Activated CD8-positive, alpha-beta memory T cell treated with anti-CD3 and anti-CD28 coated beads, Interleukin-2, amount 50 U/mL, for 4 hours (primary cell): ENCODE measurements around the gene FCHSD1.
A peak's percentile ranks its signal among the peaks of the same experiment; 100 is the strongest.

Source experiments
- DNase-seq: peaks from one replicate; pipeline ENCODE4 v3.0.0-alpha.2; 2020

FCHSD1 gene

DNA sequence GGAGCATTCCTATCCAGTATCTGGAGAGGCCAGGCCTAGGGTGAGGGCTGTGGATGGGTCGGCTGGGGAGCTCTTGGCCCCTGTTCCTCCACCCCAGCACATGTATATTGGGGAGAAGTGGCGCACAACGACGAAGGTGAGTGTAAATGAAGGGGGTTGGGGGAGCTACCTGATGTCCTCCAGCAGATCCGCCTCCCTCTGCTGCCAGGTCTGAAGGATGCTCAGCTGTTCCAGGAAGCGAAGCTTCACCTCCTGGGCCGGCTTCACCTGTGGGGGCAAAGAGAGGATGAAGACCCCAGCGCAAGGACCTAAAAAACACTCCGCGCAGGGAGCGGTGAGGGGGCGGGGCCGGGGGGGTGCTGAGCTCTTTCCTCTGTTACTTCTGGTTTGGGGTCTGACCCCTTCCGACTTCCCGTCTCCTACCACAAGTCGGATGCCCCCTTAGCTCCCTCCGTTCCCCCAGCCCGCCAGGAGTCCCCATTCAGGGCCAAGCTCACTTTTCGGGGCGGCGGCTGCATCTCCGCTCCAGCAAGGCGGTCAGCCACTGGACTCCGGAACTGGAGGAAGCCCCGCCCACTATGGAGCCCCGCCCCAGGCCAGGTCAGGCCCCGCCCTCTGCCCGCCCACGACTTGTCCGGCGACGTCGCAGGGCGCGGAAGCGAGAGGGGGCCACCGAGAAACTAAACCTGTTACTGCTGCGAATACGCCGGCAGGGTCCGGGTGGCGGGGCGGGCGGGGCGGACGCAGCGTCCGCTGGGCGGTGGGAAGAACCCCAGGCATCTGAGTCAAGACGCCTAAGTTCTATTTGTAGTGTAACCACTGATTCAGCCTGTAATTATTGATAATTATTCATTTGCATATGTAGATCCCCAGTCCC lies at the start of gene FCHSD1:
TSS of gene FCHSD1 (minus strand) at position 568 of the 877 bp plus-strand sequence. CDS start at position 518, 50 bp downstream.
- DNase-seq: peak; percentile 79

- no peak for DNase-seq
Observed at GRCh38 chr5:141697586-141697985, 46.4 kb upstream of the FCHSD1 start.

DNA sequence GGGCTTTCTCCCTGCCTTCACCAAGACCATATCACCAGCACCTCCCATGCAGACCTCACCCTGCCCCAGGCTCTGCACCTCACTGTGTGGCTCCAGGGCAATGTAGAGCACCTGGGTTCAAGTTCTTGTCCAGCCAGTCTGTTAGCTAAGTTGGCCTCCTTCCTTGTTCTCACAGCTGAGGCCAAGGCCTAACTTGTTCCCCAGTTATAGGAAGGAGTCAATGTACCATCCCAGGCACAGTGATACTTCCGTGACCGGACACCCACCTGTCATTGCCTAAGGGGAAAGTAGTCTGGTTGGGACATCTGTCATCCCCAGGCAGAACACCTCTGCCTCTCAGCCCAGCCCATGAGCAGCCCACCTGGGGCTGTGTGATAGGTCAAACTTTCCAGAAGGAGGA lies 45.2 kb upstream of the FCHSD1 start:
- no peak for DNase-seq

- no peak for DNase-seq
Observed at GRCh38 chr5:141695627-141696215, 44.5 kb upstream of the FCHSD1 start.

DNA sequence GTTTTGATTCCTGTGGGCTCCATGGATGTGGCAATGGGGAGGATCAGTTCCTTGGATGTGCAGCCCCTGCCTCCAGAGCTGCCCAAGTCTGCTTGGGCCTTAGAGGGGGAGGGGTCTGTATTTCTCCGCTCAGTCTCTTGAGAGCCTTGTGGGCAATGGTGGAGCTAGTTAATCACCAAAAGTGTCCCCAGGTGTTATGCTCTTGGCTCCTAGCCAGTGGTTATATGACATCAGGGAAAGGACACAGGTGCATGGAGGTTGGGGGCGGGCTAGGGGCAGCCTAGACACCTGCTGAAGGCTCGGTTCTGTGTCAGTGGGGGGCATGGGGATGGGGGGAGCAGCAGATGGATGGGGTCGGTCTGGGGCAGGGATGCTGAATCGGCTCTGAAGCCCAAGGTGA lies 43.3 kb upstream of the FCHSD1 start:
- DNase-seq: no peak

- peak; percentile 69 for DNase-seq
Observed at GRCh38 chr5:141692919-141693725, 41.9 kb upstream of the FCHSD1 start.

- DNase-seq: no peak
Observed at GRCh38 chr5:141692533-141692888, 41.3 kb upstream of the FCHSD1 start.

- DNase-seq: peak; percentile 88
Observed at GRCh38 chr5:141691867-141692532, 40.8 kb upstream of the FCHSD1 start.

GRCh38 chr5:141691286-141691866 lies 40.2 kb upstream of the FCHSD1 start:
- no peak for DNase-seq

DNA sequence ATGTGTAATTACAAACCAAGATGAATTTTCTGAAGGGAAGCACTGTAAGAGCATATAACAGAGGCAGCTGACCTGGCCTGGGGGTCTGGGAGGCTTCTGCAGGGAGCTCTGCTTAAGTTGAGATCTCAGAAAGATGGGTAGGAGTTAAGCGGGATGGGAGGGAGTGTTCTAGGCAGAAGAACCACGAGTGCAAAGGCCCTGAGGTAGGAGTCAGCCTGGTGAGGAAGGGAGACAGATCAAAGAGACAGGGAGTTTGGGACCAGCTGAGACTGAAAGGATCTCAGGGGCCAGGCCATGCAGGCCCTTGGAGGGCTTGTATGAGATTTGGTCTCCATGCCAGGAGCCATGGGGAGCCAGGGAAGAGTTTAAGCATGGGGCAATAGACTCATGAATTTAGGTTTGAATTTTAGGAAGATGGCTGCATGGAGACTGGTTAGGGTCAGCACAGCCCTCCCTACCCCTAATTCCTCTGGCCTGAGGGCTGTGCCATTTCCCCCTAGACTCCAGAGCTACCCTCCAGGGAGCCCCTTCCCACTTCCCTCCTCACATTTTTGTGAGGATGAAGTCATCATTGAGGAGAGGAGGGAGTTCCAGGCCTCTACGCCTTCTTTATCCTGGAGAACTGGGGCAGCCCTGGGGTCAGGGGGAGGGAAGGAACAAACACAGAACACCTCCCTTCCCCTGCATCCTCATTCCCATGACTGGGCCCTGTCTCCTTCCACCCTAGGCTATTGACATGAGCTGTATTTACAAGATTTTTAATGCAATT lies 35.6 kb upstream of the FCHSD1 start:
- no peak for DNase-seq

GRCh38 chr5:141685591-141685990 lies 34.4 kb upstream of the FCHSD1 start:
- DNase-seq: no peak

DNA sequence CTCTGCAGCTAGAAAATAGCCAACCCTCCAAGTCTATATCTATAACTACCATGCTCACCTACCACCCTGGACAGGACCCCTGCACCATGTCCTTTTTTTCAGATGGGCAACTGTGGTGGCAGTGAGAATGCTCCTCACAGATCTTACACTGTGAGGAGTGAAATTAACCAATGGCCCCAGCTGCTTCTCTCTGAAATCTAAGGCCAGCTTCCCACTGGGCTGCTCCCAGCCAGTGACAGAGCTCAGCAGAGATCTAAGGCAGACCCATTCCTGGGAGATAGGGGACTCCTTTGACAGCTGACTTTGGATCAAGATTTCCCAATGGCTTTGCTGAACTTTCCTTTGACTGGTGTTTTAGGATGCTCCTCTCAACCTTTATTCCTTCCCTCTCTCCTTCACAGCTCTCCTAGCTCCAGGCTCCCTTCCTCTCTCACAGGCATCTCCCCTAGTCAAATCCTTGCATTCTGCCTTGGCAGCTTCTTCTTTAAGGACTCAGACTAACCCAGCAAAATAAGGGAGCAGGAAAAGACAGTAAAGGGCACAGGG lies 32.5 kb upstream of the FCHSD1 start:
- DNase-seq: no peak

GRCh38 chr5:141681695-141682641 lies 30.8 kb upstream of the FCHSD1 start, which contains the start of gene ARAP3:
Gene ARAP3 (minus strand): TSS chr5:141682230. CDS start chr5:141680486, 1,744 bp downstream.
- DNase-seq: peak; percentile 46

GRCh38 chr5:141681295-141681694 lies 30.1 kb upstream of the FCHSD1 start:
- no peak for DNase-seq

DNA sequence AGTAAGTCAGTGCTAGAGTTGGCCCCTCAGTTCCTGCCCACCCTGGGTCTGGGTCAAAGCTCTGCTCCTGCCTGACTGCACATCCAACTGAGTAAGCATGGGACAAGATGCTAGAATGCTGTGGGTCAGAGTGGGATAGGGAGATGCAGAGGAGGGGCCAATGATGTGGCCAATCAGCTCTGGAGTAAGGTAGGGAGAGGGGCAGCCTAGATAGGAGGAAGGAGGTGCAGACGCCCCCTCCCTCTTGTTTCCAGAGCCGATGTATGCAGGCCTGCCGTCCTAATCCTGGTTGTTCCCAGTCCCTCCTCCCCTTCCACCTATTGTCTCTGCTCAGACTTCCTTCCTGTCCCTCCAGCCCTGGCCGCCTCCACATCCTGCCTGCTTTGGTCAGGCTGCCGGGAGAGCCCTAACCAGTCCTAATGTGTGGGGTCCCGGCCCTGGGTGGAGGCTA lies 29.6 kb upstream of the FCHSD1 start:
- no peak for DNase-seq

DNA sequence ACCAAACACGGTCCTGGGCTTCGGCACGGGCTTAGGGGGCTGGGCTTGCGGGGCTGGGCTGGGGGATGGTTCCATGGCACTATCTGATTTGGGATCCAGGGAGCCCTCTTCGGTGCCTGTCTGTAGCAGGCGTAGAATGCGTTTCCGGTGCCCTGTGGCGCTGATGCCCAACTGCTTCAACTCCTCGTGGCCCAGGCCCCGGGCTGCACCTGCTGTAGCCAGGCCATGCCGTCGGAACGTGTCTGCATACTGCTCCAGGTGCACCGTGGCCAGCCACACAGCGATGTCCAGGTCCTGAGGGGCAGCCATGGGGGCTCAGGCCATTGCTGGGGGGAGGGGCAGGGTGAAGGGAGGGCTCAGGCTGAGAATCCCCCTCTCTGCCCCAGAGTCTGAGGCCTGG lies 29.0 kb upstream of the FCHSD1 start:
- DNase-seq: no peak

DNA sequence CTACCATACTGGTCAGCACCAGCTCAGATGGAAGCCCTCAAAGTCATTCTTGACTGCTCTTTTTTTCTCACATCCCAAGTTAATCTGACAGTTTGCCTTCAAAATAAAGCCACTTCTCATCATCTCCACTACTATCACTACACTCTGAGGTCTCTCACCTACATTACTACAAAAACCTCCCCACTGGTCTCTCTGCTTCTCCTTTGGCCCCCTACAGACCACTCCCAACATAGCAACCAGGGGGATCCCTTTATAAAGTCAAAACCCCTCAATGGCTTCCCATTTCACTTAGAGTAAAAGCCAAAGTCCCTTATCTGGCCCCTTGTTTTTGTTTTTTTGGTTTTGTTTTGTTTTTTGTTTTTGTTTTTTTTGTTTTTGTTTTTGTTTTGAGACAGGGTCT lies 26.2 kb upstream of the FCHSD1 start:
- DNase-seq: no peak

DNA sequence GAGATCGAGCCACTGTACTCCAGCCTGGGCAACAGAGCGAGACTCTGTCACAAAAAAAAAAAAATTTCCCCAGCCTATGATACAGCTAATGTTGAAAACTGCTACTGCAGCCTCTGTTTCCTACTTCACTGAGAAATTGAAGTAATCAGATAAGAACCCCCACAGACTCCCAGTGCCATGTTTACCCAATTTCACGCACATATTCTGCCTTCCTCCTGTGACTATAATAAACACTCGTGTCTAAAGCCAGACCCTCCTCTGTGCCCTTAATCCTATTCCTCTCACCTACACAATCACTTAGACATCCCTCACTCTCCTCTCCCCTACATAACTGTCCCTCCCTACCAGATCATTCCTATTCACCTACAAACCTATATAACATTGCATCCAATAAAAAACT lies 24.5 kb upstream of the FCHSD1 start:
- DNase-seq: no peak

DNA sequence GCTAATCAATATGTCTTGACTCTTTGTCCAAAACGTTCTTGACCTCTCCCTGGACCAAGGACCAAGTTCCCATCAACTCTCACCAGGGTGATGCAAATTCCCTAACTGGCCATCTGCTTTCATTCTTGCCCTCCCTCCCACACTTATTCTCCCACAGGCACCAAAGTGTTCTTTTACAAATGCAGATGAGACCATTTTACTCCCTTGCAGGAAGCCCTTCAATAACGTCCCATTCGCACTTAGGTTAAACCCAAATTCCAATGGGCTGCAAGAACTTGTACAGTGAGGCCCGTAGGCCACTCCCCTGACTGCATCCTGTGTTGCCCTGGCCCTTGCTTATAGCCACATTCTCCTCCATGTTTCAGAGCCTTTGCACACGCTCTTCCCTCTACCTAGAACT lies 23.5 kb upstream of the FCHSD1 start:
- DNase-seq: no peak
